ENCODE results near the gene C17orf113.

DNA sequence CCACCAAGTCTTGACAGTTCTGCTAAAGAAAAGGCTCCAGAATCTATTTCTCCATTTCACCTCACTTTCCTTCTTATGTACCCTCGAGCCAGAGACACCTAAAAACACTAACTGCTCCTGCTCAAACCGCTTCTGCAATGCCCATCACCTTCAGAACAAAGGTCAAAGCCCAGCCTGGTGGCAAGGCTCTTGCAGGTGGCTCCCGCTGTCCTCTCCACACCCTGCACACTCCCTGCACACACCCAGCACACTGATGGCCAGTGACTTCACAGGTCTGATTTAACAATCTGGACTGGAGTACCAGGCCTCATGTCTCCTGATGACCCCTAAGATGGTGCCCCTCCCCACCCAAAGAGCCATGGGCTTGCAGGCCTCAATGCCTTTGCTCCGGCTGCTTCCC, 9.8 kb upstream of the C17orf113 start:
- TF ChIP-seq, protein P1, sequence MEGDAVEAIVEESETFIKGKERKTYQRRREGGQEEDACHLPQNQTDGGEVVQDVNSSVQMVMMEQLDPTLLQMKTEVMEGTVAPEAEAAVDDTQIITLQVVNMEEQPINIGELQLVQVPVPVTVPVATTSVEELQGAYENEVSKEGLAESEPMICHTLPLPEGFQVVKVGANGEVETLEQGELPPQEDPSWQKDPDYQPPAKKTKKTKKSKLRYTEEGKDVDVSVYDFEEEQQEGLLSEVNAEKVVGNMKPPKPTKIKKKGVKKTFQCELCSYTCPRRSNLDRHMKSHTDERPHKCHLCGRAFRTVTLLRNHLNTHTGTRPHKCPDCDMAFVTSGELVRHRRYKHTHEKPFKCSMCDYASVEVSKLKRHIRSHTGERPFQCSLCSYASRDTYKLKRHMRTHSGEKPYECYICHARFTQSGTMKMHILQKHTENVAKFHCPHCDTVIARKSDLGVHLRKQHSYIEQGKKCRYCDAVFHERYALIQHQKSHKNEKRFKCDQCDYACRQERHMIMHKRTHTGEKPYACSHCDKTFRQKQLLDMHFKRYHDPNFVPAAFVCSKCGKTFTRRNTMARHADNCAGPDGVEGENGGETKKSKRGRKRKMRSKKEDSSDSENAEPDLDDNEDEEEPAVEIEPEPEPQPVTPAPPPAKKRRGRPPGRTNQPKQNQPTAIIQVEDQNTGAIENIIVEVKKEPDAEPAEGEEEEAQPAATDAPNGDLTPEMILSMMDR (conservative IDR thresholded peaks at IDR 0.05 in 1 of 2, IDR thresholded peaks at IDR 0.05 in 1 of 2; ENCODE audit: extremely low read depth in 1 of 2, insufficient read depth in 1 of 2, low read depth in 1 of 2, low read length in 2 of 2): no peak
- no peak for TF ChIP-seq EZH2 (IDR thresholded peaks at IDR 0.05; ENCODE audit: borderline replicate concordance, low read length)
